Neutrophil (primary cell): Measurements from ENCODE around the gene SUB1.

ENCODE experiments used
- H3K27ac ChIP-seq: fragments of 200-600 bp; sonication (generic); 2 replicates; pipeline ENCODE4 v1.5.1; 2016; ENCODE audit warnings: mild to moderate bottlenecking, moderate library complexity
- H3K27me3 ChIP-seq: fragments of 200-600 bp; sonication (generic); 2 replicates; pipeline ENCODE4 v1.6.0; 2016; ENCODE audit warnings: mild to moderate bottlenecking
- H3K36me3 ChIP-seq: fragments of 200-600 bp; sonication (generic); 2 replicates; pipeline ENCODE4 v1.5.1; 2017
- H3K4me1 ChIP-seq, 2 experiments: fragments of 200-600 bp in 1 of 2; sonication (generic) in 1 of 2; 1 replicate in 1 of 2; 2 replicates in 1 of 2; pipeline versions ENCODE4 v1.5.1 to v1.6.1; 2013 to 2016; ENCODE audit warnings: low read depth in 1 of 2, low read length in 1 of 2, mild to moderate bottlenecking in 1 of 2, moderate library complexity in 1 of 2; ENCODE audit not compliant: control insufficient read depth in 1 of 2, insufficient read depth in 1 of 2
- H3K4me3 ChIP-seq, 2 experiments: fragments of 200-600 bp in 1 of 2; sonication (generic) in 1 of 2; 1 replicate in 1 of 2; 2 replicates in 1 of 2; pipeline ENCODE4 v1.5.1; 2013 to 2016; ENCODE audit warnings: low read depth in 1 of 2, low read length in 1 of 2, mild to moderate bottlenecking in 1 of 2, moderate library complexity in 1 of 2
- H3K9me3 ChIP-seq: fragments of 200-600 bp; sonication (generic); 2 replicates; pipeline ENCODE4 v1.5.1; 2016
- CTCF ChIP-seq: fragments of 200-600 bp; sonication (generic); IDR thresholded peaks from 2 replicates; pipeline ENCODE4 v1.5.1; 2016; ENCODE audit warnings: antibody characterized with exemption

The SUB1 gene

GRCh38 chr5:32604800-32605765, 19.7 kb downstream of the SUB1 start:
- TF ChIP-seq CTCF, result no peak
- H3K36me3 ChIP-seq, result peaks cover 55% of the 10 kb centered on the region
- no peaks in the 10 kb centered on the region for H3K27me3 ChIP-seq

DNA sequence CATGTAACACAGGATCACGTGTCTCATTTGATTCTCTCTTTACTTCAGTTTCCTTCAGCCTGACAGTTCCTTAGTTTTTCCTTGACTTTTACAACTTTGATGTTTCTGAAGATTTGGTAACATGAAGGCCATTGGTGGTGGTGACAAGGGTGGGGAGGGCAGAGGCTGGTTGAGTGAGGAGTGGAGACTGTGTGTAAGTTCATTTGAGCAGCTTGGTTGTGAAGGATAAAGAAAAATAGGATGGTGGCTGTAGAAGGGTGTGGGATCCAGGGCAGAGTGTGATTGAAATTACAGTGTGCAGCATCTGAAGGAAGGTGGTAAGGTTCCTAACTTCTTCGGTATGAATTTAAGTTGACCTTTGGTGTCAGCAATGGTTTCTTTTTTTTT, 20.4 kb downstream of the SUB1 start:
- peaks cover 48% of the 10 kb centered on the region for H3K36me3 ChIP-seq

More at GRCh38 chr5:32604800-32605765, 19.7 kb downstream of the SUB1 start:
- Histone ChIP-seq H3K4me3 (no peak overlapping the region), H3K4me1 (no peaks in the 10 kb centered on the region), H3K27ac (no peak overlapping the region), H3K9me3 (no peaks in the 10 kb centered on the region)

GRCh38 chr5:32612134-32612888, 27.0 kb downstream of the SUB1 start:
- TF ChIP-seq CTCF, result no peak
- H3K36me3 ChIP-seq, result peaks cover 8% of the 10 kb centered on the region
- H3K27ac ChIP-seq, result no peak overlapping the region
- no peaks in the 10 kb centered on the region for H3K9me3 ChIP-seq
- no peak overlapping the region for H3K4me3 ChIP-seq
- no peaks in the 10 kb centered on the region for H3K4me1 ChIP-seq
- H3K27me3 ChIP-seq, result no peaks in the 10 kb centered on the region

More for the DNA sequence above, 20.4 kb downstream of the SUB1 start:
- no peaks in the 10 kb centered on the region for H3K9me3 ChIP-seq
- H3K27ac ChIP-seq, result no peak overlapping the region
- no peak for TF ChIP-seq CTCF
- H3K4me1 ChIP-seq, result no peaks in the 10 kb centered on the region
- H3K4me3 ChIP-seq, result no peak overlapping the region
- H3K27me3 ChIP-seq, result no peaks in the 10 kb centered on the region

DNA sequence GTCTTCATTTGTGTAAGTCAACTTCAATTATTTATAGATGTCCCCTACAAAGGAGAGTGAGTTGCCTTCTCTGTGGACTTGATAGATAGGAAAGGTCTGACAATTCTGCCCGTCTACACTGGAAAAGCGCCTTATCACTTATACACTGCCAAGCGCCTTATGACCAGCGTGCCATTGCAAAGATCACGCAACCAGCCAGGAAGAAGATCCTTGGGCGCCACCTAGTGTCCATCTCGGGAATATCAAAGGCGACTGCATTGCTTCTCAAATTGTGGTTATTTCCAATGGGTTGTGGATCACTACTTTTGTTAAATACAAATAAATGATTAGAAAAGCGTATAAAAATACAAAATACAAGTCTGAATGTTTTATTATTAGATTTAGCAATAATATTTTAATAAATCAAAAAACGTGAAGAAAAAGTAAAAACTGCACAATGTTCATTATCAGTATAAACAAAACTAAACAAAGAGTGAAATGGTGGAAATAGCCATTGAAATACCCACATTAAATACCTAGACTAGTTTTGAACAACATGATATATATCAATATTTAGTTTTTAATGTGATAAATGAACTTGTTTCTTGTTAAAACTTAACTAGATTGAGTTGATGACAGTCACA, 27.8 kb downstream of the SUB1 start:
- no peaks in the 10 kb centered on the region for H3K9me3 ChIP-seq
- H3K27ac ChIP-seq, result no peak overlapping the region
- H3K4me1 ChIP-seq, result no peaks in the 10 kb centered on the region
- H3K27me3 ChIP-seq, result no peaks in the 10 kb centered on the region
- H3K36me3 ChIP-seq, result no peaks in the 10 kb centered on the region
- H3K4me3 ChIP-seq, result no peak overlapping the region
- peak; percentile 91 for TF ChIP-seq CTCF

DNA sequence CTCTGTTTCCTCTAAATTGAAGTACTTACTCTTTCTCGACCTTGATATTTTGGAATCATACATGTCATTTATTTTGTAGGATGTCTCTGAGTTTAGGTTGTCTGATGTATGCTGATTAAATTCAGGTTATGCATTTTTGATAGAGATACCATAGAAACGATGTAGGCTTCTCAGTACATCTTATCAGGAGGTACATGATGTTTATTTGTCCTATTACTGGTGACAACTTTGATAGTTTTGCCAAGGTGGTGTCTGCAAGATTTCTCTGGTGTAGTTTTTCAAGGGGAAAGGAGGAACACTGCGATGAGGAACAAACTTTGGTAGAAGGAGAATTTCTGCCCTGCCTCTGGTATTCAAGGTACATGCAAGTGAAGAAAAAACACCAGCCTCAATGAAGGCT, 29.9 kb downstream of the SUB1 start:
- H3K27ac ChIP-seq, result no peak overlapping the region
- no peak for TF ChIP-seq CTCF
- H3K9me3 ChIP-seq, result no peaks in the 10 kb centered on the region
- no peaks in the 10 kb centered on the region for H3K36me3 ChIP-seq
- no peak overlapping the region for H3K4me3 ChIP-seq
- H3K4me1 ChIP-seq, result no peaks in the 10 kb centered on the region
- H3K27me3 ChIP-seq, result no peaks in the 10 kb centered on the region
